ENCODE results near the gene ZCCHC14. TPM values are rescaled to one million over a fixed set of nuclear protein-coding genes. Genes with fewer than 3 reads are reported as not detected.

The ZCCHC14 gene
- total and polyA plus RNA-seq, 2 of the 8 experiments (the other 6 are each of a cell fraction or from before 2014, with no cell fraction given) = 8.2 to 28.2 TPM

GRCh38 chr16:87538160-87538559 lies 45.3 kb upstream of the ZCCHC14 start (continued):
- TF ChIP-seq GTF2F1 (IDR thresholded peaks at IDR 0.05; ENCODE audit: borderline replicate concordance, low read depth, low read length) = no peak
- no peak for TF ChIP-seq SP1 (IDR thresholded peaks at IDR 0.05; ENCODE audit: low read depth, low read length)
- no peak for TF ChIP-seq EP300 (IDR thresholded peaks at IDR 0.05; ENCODE audit: borderline replicate concordance in 1 of 2, low read depth in 2 of 2, low read length in 2 of 2)
- TF ChIP-seq, protein P1, sequence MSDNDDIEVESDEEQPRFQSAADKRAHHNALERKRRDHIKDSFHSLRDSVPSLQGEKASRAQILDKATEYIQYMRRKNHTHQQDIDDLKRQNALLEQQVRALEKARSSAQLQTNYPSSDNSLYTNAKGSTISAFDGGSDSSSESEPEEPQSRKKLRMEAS (IDR thresholded peaks at IDR 0.05) = no peak
- TF ChIP-seq, protein P2, sequence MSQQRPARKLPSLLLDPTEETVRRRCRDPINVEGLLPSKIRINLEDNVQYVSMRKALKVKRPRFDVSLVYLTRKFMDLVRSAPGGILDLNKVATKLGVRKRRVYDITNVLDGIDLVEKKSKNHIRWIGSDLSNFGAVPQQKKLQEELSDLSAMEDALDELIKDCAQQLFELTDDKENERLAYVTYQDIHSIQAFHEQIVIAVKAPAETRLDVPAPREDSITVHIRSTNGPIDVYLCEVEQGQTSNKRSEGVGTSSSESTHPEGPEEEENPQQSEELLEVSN (IDR thresholded peaks at IDR 0.05) = no peak
